KG1 (cell line): ENCODE results near the gene PRKN.

ENCODE experiments used
- DNase-seq: peaks from one replicate; lab custom pipeline; 2025; lab: John Stamatoyannopoulos, UW

The PRKN gene

GRCh38 chr6:161303628-161304340, 1423.8 kb downstream of the PRKN start:
- no peak for DNase-seq

GRCh38 chr6:161302949-161303348, 1424.6 kb downstream of the PRKN start:
- DNase-seq = no peak

- DNase-seq = no peak
Observed at GRCh38 chr6:161301338-161301737, 1426.2 kb downstream of the PRKN start.

GRCh38 chr6:161300823-161301222, 1426.7 kb downstream of the PRKN start:
- DNase-seq = no peak

- DNase-seq = no peak
Observed at GRCh38 chr6:161299726-161300125, 1427.8 kb downstream of the PRKN start.
